ENCODE data around the gene CIB2. TPM values are rescaled to one million over a fixed set of nuclear protein-coding genes. Genes with fewer than 3 reads are reported as not detected.

CIB2 gene
- total and polyA plus RNA-seq, 2 experiments from 2014 or later: 40.5 to 48.9 TPM

DNA sequence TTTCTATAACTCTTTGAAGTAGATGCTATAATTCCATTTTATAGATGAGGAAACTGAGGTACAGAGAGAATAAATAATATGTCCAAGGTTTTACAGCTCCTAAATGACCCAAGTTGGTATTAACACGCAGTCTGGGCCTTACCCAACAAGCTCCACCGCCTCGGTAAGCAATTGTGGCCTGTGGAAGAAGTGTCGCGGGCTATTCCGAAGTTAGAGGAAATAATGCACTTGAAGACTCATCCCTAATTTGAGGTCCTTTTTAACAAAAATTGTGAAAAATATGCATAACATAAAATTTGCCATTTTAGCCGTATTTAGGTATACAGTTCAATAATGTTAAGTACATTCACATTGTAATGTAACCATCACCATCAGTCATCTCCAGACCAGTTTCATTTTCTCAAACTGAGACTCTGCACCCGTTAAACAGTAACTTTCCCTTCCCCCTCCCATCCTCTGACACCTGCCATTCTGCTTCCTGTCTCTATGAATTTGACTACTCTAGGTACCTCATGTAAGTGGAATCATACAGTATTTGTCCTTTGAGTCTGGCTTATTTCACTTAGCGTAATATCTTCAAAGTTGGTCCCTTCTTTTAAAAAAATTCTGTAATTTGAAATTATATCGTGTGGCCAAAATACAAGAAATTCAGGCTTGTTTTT lies 36.1 kb upstream of the CIB2 start:
- H3K4me2 ChIP-seq: no peak overlapping the region
- H3K27ac ChIP-seq: no peak overlapping the region
- H3K4me3 ChIP-seq: no peak overlapping the region
- no peaks in the 10 kb centered on the region for H4K20me1 ChIP-seq (ENCODE audit: insufficient read depth, poor library complexity, severe bottlenecking)
- DNase-seq (ENCODE audit: low spot score): no peak
- TF ChIP-seq EZH2phosphoT487 (IDR thresholded peaks at IDR 0.05; ENCODE audit: low read depth, severe bottlenecking, unreplicated experiment) (no peak), EZH2 (IDR thresholded peaks at IDR 0.05; ENCODE audit: borderline replicate concordance) (no peak), CTCF (IDR thresholded peaks at IDR 0.05; ENCODE audit: poor library complexity) (no peak)
- H3K4me1 ChIP-seq (ENCODE audit: insufficient read depth): no peaks in the 10 kb centered on the region
- H3K27me3 ChIP-seq: no peaks in the 10 kb centered on the region
- H3K9me2 ChIP-seq (replicated peaks; ENCODE audit: insufficient read depth): no peaks in the 10 kb centered on the region
- no peak overlapping the region for H2AFZ ChIP-seq
- H3K9me3 ChIP-seq (ENCODE audit: low read depth): no peaks in the 10 kb centered on the region
- WGBS (ENCODE audit: low lambda C conversion rate, missing lambda C conversion rate): 96% methylated on average over 10 of the region's 10 CpGs
- H3K36me3 ChIP-seq (replicated peaks; ENCODE audit: insufficient read depth, low read depth): peaks cover 5% of the 10 kb centered on the region
- H3K79me2 ChIP-seq: no peaks in the 10 kb centered on the region

- Histone ChIP-seq H4K20me1 (ENCODE audit: insufficient read depth, poor library complexity, severe bottlenecking) (no peaks in the 10 kb centered on the region), H3K9me3 (ENCODE audit: low read depth) (no peaks in the 10 kb centered on the region), H3K27ac (no peak overlapping the region), H3K4me2 (no peak overlapping the region), H3K4me3 (no peak overlapping the region), H3K79me2 (no peaks in the 10 kb centered on the region), H3K27me3 (no peaks in the 10 kb centered on the region), H3K36me3 (replicated peaks; ENCODE audit: insufficient read depth, low read depth) (peaks cover 11% of the 10 kb centered on the region), H3K4me1 (ENCODE audit: insufficient read depth) (no peaks in the 10 kb centered on the region), H3K9me2 (replicated peaks; ENCODE audit: insufficient read depth) (no peaks in the 10 kb centered on the region), H2AFZ (no peak overlapping the region)
- WGBS (ENCODE audit: low lambda C conversion rate, missing lambda C conversion rate): 94% methylated on average over 2 of the region's 2 CpGs
- no peak for DNase-seq (ENCODE audit: low spot score)
- TF ChIP-seq EZH2phosphoT487 (IDR thresholded peaks at IDR 0.05; ENCODE audit: low read depth, severe bottlenecking, unreplicated experiment) (no peak), CTCF (IDR thresholded peaks at IDR 0.05; ENCODE audit: poor library complexity) (no peak), EZH2 (IDR thresholded peaks at IDR 0.05; ENCODE audit: borderline replicate concordance) (no peak)
Measured at GRCh38 chr15:78164010-78164409, 32.8 kb upstream of the CIB2 start.

- H3K36me3 ChIP-seq (replicated peaks; ENCODE audit: insufficient read depth, low read depth): peaks cover 11% of the 10 kb centered on the region
- H3K4me1 ChIP-seq (ENCODE audit: insufficient read depth): no peaks in the 10 kb centered on the region
- H3K4me3 ChIP-seq: no peak overlapping the region
- no peak overlapping the region for H3K4me2 ChIP-seq
- H4K20me1 ChIP-seq (ENCODE audit: insufficient read depth, poor library complexity, severe bottlenecking): no peaks in the 10 kb centered on the region
- H2AFZ ChIP-seq: no peak overlapping the region
- no peaks in the 10 kb centered on the region for H3K79me2 ChIP-seq
- no peak for DNase-seq (ENCODE audit: low spot score)
- no peaks in the 10 kb centered on the region for H3K9me2 ChIP-seq (replicated peaks; ENCODE audit: insufficient read depth)
- TF ChIP-seq CTCF (IDR thresholded peaks at IDR 0.05; ENCODE audit: poor library complexity) (no peak), EZH2phosphoT487 (IDR thresholded peaks at IDR 0.05; ENCODE audit: low read depth, severe bottlenecking, unreplicated experiment) (no peak), EZH2 (IDR thresholded peaks at IDR 0.05; ENCODE audit: borderline replicate concordance) (no peak)
- H3K9me3 ChIP-seq (ENCODE audit: low read depth): no peaks in the 10 kb centered on the region
- H3K27ac ChIP-seq: no peak overlapping the region
- H3K27me3 ChIP-seq: no peaks in the 10 kb centered on the region
- WGBS (ENCODE audit: low lambda C conversion rate, missing lambda C conversion rate): 94% methylated on average over 13 of the region's 13 CpGs
Measured at GRCh38 chr15:78162038-78162437, 30.8 kb upstream of the CIB2 start.
